ENCODE results near the gene RINL.

RINL gene, protein sequence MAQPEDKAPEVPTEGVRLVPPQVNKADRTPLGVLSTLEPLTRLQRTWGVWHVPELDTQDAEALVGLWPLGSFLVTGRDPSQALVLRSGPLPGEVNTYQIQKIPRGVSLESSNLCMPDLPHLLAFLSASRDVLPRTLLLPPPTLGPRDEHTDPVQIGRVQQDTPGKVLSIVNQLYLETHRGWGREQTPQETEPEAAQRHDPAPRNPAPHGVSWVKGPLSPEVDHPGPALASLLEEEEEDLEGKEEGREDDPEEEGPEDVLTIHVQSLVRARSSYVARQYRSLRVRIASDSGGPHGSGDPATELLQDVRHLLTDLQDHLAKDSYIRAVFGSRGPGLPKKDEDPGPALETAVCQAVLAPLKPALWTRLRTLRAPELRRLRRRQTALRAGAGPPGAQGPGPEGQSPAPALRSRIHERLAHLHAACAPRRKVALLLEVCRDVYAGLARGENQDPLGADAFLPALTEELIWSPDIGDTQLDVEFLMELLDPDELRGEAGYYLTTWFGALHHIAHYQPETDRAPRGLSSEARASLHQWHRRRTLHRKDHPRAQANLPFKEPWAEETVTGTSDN

DNA sequence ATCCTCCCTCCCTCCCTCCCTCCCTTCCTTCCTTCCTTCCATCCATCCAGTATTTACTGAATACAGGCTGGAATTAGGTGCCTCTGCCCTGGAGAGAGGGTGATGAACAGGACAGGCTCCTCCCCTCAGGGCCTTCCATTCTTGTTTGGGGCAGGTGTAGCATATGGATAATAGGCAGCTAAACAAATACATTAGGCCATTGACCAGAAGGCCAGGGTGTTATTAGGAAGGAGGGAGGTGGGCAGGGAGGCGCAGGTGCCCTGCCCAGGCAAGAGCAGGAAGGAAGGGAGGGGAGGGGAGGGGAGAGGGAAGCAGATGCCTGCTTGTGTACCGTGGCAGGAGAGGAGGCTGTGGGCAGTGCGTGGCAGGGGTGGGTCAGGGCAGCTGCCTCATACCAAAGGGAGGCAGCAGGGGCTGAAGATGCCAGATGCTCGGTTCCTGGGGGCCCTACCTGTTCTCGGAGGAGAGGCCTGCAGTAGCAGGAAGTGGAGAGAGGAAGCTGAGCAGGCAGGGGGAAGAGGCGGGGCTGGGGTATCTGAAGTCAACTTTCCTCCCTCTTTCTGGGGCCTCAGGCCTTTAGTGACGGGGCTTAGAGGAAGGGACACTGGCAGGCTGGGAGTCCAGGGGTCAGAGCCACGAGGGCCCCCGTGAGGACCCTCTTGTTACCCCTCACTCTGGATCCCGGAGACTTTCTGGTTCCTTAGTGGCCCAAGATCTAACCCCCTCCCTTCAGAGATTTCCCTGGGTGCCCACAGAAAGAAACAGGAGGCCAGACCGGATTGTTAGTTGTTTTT is at the start of gene RINL:
Gene RINL, minus strand, starts transcription at position 495 of the 794 bp plus-strand sequence. CDS start 1,533 bp downstream, outside the sequence.
- DNase-seq = peak in 2 of 14 donors; percentile 11 to 21

DNA sequence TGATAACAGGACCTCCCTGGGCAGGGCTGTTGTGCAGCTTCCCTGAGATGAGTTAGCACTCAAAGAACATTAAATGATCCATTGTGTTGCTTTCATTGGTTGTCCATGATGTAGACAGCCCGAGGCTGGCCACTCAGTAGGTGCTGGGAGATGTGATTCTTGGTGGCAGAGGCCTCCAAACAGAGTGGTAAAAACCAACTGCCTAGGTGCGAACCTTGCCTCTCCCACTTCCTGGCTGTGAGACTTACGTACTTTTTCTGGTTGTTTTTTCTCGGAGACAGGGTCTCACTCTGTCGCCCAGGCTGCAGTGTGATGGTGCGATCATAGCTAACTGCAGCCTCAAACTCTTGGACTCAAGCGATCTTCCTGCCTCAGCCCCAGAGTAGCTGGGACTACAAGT is 46.3 kb upstream of the RINL start:
- DNase-seq = no peak

DNA sequence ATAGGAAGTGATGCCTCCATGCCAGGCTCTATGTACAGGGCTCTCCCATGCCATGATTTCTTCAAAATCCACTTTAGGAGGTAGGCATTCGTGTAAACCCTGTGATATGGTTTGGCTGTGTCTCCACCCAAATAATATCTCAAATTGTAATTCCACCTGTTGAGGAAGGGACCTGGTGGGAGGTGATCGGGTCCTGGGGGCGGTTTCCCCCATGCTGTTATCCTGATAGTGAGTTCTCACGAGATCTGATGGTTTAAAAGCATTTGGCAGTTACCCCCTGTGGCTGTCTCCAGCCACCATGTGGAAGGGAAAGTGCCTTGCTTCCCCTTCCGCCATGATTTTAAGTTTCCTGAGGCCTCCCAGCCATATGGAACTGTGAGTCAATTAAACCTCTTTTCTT is 44.4 kb upstream of the RINL start:
- DNase-seq = no peak

DNA sequence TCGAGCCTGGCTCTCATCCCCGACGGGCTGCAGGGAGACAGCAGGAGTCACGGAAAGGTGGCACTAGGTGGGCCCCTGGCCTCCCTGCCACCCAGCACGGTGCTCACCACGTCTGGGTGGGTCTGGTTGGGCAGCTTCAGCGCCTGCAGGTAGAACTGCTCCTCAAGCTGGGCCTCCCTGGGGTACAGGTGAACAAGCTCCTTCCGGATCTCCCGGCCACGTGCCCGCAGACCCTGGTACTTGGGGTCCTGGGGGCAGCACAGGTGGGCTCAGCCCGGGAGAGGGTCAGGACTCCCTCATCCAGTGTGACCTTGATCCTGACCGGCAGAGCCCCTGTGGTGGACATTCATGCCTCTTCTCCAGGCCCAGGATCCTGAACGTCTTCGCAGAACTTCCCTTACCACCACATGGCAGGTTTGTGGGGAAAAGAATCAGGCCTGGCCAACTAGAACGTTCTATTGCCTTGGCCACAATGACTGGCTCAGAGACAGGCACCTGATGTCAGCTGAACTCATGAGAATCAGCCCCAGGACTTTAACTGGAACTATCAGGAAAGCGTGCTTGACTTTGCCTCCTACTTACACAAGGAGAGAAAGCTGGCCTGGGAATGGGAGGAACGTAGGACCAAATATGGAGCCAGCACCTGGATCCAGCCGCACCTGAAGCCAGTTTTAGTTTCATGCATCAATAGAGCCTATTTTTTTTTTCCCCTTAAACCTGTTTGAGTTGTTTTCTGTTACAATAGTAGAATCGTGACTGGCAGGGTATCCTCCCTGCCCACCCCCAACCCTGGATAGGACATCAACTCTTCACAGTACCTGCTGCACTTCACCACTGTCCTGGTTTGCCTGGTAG is 43.6 kb upstream of the RINL start:
- DNase-seq = no peak

DNA sequence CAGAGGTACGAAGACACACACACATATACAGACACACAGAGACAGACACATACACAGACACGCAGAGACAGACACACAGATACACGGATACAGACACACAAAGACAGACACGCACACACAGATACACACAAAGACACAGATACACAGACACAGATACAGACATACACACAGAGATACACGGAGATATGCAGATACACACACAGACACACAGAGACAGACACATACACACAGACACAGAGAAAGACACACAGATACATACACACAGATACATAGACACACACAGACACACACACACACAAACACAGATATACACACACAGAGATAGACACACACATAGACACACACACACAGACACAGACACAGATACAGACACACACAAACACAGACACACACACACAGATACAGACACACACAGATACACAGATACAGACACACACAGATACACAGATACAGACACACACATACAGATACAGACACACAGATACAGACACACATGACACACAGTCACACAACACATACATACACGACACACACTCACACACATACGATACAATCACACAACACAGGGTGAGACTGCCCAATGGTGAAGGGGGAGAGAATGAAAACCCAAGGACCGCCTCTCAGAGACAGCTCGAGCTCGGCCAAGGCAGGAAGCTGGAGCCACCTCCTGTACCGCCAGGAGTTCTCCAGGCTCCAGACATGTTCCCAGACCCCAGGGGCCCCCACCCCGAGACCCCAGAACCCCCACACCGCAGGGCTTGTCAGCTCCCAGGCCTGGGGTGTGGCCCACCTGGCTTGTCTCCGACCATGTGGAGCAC is 42.7 kb upstream of the RINL start:
- no peak for DNase-seq

DNA sequence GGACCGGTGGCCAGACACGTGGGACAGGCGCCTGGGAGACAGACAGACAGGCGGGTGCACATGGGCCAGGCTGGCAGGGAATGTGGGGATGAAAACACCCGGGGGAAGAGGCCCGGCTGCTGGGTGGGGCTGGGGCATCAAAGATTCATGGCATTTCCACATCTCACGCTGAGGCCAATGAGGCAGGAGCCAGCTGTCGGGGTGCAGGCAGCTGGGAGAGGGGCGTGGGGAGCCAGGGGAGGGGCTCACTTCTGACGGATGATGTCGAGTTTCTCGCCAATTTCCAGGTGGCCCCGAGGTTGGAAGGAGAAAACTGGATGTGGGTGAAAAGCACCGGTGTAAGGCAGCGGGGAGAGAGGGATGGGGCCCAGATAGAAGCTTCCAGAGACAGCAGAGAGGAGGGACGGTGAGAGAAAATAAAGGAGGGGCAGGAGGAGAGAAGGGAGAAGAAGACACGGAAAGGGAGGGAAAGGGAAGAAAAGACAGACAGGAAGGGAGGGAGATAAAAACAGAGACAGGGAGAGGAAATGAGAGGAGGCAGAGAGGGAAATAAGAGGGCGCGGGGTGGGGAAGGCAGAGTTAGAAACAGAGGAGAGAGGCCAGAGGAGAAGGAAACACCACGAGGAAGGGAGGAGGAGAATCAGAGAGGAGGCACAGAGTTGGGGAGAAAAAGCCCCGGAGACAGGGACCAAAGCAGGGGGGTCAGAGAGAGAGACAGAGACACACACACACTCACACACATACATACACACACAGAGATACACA is 41.9 kb upstream of the RINL start:
- DNase-seq = no peak

DNA sequence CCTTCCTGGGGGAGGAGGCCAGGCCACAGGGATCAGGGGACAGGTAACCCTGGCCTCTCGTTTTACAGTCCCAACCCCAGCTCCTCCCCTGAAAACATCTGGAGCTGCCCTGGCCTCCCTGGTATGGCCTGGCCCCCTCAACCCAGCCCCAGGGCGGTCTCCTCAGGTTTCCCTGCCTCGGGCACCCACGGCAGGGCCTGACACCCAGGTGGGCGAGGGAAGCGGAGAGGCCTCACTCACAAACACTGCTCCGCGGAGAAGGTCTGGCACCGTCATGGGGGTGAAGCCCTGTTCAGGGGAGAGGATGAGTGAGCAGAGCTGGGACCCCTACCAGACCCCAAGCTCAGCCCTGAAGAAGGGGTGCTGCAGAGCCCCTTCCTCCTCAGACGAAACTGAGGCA is 40.5 kb upstream of the RINL start:
- no peak for DNase-seq

DNA sequence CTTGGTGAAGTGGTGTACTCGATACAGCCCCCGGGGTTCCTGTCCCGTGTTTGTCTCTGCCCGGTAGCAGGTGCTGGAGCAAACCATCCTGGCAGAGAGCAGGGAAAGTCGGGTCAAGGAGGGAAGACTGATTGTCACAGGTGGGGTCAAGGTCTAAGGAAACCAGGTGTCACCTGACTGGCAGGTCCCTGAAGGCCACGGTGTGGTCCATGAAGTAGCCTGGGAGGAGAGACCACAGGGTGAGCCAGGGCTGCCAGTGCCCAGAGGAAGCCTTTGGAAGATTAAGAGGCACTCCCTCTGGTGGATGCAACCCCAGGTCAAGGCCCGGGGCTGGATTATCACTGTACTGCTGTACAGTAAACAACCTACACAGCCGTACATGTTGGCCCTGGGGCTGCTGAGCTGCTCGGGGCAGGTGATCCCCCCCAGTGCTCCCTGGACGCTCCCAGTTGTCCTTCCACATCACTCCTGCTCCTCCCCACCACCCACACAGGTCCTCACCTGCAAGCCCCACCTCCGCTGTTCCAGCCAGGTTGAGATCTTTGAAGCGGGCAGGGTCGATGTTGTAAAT is 39.9 kb upstream of the RINL start:
- DNase-seq = no peak

DNA sequence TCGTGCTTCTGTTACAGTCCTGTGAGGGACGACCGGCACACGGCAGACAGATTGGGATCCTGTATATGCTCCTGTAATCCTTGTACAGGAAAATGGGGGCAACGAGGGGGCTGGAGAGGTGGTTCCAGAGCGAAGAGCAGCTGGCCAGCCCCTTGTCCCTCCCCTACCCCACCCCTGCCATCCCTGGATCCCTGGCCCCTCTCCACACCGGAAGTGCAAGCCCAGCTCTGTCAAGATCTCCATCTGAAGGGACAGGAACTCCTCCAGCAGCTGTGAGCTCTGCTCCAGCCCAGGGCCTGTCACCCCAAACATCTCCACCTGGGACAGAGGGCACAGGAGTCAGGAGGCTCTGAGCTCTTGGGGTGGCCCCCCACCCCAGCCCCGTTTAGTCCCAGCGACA is 39.4 kb upstream of the RINL start:
- no peak for DNase-seq

DNA sequence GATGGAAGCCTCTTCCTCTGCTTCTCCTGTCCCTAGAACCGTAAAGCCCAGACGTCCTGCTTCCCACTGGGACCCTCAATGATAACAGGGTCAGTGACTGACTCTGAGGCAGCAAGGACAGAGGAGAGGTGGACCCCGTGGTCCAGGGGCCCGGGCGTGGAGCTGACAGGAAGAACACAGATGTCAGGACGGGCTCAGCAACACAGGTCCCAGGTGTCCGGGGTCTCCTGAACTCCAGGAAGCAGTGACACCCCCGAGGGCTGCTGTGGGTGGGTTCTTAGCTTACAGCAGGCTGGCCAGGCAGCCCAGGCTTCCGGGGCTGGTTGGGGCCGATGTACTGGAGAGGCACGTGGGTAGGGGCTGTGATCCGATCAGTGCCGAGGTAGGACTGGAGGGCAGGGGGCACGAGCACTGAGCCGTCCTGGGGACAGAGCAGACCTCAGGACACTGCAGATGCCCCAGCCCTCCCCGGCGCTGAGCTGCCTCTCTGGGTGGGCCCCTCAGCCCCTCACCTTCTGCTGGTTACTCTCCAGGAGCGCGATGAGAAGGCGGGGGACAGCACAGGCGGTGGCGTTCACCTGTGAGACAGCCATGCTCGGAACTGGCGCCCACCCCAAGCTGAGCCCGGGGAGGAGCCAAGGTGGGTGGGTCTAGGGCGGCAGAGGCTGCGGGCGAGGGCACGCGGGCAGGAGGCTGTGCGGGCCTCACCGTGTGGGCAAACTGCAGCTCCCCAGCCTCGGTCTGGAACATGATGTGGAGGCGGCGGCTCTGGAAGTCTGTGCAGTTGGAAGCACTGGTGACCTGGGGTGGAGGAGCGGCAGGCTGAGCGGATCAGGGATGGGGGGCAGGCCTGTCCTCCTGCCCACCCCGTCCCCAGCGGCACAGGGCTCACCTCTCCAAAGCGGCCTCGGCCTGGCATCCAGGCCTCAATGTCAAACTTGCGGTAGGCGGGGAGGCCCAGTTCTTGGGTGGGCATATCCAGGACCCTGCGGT is 37.5 kb upstream of the RINL start:
- DNase-seq = no peak

DNA sequence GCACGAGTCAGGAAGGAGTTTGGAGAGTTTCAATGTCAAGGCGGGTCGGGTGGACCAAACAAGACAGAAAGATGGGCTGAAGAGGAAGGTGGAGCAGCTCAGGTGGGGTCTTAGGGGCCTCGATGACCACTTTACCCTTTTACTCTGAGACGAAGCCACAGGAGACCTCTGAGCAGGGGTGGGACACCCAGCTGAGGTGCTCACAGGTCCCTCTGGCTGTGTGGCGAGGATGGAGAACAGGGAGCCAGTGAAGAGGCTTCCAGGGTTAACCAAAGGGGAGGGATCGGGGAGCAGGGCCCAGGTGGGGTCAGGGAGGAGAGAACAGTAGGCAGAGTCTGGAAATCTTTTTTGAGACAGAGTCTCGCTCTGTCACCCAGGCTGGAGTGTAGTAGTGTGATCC is 35.9 kb upstream of the RINL start:
- DNase-seq = no peak

DNA sequence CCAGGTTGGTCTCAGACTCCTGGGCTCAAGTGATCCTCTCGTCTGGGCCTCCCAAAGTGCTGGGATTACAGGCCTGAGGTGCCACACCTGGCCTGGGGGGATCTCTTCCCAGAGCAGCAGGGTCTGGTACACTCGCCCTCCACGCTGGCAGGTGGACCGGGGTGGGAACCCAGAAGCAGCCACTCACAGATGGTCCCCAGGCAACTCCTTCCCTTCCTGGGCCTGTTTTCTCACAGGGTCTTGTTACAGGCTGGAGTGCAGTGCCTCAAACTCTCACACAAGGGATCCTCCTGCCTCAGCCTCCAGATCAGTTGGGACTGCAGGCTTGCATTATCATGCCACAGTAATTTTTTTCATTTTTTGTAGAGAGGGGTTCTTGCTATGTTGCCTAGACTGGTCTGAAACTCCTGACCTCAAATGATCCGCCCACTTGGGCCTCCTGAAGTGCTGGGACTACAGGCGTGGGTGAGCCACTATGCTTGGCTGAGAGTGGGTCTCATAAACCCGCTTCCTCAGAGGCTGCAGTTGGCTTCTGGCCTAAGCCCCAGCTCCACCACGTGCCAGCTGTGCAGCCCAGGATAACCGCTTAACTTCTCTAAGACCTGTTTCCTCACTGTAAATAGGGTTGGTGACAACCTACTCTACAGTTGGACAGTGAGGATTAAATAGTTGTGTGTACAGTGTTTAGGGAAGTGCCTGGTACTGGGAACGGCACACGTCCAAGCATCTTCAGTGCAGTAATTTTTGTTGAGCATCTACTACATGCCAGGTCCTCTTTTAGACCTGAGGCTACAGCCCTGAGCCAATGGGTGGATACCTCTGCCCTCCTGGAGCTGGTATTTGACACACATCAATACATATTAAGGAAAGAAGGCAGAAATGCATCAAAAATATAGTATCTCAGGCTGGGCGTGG is 34.8 kb upstream of the RINL start:
- DNase-seq = no peak

DNA sequence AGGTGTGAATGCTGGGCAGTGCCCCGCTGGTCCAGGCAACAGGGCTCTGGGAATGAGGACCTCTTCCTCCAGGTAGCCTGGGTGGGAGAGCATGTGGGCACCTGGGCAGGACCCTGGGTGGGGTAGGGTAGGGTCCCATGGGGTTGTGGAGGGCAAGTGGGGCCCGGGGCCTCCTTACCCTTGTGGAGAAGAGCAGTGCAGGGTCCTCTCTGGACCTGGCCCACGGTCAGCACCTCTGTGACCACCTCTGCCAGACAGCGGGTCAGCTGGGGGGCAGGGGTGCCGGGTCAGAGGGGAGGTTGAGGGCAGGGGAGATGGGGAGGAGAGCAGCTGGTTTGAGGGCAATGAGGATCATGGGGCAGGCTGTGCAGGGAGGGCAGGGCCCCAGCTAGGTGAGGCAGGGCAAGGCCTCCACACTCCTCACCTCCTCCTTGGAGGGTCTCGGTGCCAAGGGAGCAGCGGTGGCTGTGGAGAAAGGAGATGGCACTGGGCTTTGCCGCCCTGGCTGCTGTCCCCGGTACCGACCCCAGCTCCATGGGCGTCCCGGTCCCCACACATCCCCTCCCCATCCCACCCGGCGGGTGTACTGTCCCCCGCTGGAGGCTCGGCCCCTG is 33.4 kb upstream of the RINL start:
- no peak for DNase-seq

DNA sequence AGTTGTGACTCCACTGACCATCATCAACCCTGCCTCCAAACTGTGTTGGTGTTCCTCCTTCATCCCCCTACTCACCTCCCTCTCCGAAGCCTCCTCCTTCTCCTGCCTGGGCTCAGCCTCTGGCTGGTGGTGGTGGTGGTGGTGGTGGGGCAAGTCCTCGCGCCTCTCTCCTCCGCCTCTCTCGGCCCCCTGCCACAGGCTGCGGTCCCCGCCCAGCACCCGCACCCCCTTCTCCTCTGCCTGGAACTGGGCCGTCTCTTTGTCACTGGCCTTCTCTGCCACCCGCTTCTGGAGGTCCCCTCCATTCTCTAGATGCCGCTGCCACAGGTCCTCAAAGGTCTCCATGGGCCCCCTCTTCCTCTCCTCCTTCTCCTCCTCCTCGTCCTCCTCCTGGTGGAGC is 32.4 kb upstream of the RINL start:
- no peak for DNase-seq

DNA sequence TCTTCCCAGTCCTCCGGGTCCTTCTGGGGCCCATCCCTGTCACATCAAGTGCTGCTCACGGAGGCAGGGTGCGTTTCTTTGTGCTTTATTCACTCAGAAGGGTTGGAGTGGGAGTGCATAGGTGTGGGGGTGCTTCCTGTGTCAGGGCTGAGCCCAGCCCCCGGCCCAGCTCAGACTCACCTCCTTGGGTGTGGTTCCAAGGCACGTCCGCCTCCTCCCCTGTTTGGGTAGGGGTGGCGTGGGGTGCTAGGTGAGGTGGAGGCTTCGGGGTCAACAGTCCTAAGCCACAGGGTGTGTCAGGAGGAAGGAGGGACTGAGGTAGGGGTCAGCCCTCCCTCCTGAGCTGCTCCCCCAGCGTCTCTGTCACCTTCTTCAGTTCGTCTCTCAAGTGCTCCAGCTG is 30.8 kb upstream of the RINL start:
- DNase-seq = no peak

DNA sequence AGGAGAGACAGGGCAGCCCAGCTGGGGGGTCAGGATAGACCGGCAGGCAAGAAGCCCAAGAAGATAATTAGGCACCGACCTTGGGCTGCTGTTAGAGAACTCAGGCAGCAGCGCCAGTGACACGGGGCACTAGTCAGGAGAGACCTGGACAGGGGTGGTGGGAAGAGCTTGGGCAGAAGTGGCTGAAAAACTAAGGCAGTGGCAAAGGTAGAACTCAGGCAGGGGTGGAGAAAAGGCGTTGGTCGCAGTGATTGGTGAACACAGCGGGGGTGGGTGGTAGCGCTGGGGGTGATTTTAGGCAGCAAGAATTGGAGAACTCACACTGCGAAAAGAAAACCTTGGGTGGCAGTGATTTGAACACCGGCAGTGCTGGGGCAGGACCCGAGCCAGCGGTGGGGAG is 29.6 kb upstream of the RINL start:
- no peak for DNase-seq

DNA sequence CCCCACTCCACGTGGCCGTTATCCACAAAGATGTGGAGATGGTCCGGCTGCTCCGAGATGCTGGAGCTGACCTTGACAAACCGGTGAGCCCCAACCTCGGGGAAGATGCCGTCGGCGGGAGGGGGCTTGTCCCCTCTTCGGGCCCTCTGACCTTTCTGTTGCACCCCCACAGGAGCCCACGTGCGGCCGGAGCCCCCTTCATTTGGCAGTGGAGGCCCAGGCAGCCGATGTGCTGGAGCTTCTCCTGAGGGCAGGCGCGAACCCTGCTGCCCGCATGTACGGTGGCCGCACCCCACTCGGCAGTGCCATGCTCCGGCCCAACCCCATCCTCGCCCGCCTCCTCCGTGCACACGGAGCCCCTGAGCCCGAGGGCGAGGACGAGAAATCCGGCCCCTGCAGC is 29.2 kb upstream of the RINL start:
- DNase-seq = no peak

DNA sequence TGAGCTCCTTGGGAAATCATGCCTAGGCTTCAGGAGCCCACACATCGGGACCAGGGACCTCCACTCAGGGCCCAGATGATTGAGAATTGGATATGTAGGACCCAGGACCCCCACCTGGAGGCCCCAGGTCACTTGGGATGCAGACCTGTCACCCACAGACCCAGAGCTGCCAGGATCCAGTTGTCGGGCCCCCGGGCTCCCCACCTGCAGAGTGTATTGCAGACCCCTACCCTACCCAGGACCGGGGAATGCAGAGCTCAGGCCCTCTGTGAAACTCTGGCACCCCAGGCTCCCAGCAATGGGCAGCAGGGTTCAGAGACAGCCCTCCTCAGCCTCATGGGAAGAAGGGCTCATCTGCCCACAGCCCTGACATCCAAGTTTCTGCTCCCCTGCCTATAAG is 27.5 kb upstream of the RINL start:
- DNase-seq = no peak
